ENCODE results near the gene SMAD3. TPM values are rescaled to one million over a fixed set of nuclear protein-coding genes. Genes with fewer than 3 reads are reported as not detected.

The SMAD3 gene
- total and polyA plus RNA-seq, 2 of the 8 experiments (the other 6 are each of a cell fraction or from before 2014, with no cell fraction given): 10.1 to 12.4 TPM

DNA sequence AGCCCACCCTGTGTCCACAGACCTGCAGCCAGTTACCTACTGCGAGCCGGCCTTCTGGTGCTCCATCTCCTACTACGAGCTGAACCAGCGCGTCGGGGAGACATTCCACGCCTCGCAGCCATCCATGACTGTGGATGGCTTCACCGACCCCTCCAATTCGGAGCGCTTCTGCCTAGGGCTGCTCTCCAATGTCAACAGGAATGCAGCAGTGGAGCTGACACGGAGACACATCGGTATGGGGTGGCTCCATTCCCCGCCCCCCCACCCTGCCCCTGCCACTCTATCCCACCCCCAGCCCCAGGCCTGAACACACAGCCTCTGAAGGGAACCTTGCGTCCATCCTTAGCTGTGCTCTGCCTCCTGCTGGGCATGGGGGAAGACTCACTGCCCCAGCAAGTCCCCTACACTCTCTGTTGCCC, 115.8 kb downstream of the SMAD3 start (continued):
- TF ChIP-seq TBP (IDR thresholded peaks at IDR 0.05; ENCODE audit: low read depth, low read length): no peak

Measured in H1 (cell line).